Measurements from ENCODE around the gene MBD5.
"Not testable (repeated sequence)": the region's sequence is repeated elsewhere in the genome, so short reads cannot be mapped to it uniquely, and the experiment has no call there.

MBD5 gene

GRCh38 chr2:148527488-148528340 is 506.8 kb downstream of the MBD5 start:
- DNase-seq: peak in 1 of 2 experiments; percentile 31

GRCh38 chr2:148528356-148529064 is 507.6 kb downstream of the MBD5 start:
- no peak for DNase-seq

GRCh38 chr2:148529745-148530144 is 508.9 kb downstream of the MBD5 start:
- DNase-seq: no peak

GRCh38 chr2:148530350-148530749 is 509.5 kb downstream of the MBD5 start:
- no peak for DNase-seq

GRCh38 chr2:148531235-148531634 is 510.3 kb downstream of the MBD5 start:
- no peak for DNase-seq

- no peak for DNase-seq
Measured at GRCh38 chr2:148531669-148532428, 511.0 kb downstream of the MBD5 start.

- no peak for DNase-seq
Measured at GRCh38 chr2:148533004-148533403, 512.1 kb downstream of the MBD5 start.

GRCh38 chr2:148533685-148534084 is 512.8 kb downstream of the MBD5 start:
- no peak for DNase-seq

- DNase-seq: no peak
Measured at GRCh38 chr2:148534416-148535204, 513.7 kb downstream of the MBD5 start.

GRCh38 chr2:148538375-148538774 is 517.5 kb downstream of the MBD5 start:
- no peak for DNase-seq

GRCh38 chr2:148540022-148540421 is 519.1 kb downstream of the MBD5 start:
- no peak for DNase-seq

GRCh38 chr2:148541792-148542191 is 520.9 kb downstream of the MBD5 start:
- DNase-seq: no peak

GRCh38 chr2:148542614-148543013 is 521.7 kb downstream of the MBD5 start:
- DNase-seq: no peak

GRCh38 chr2:148543088-148543540 is 522.2 kb downstream of the MBD5 start:
- DNase-seq: not testable (repeated sequence)

GRCh38 chr2:148545390-148546256 is 524.7 kb downstream of the MBD5 start:
- peak in 1 of 2 experiments; percentile 24 for DNase-seq

GRCh38 chr2:148546270-148546669 is 525.4 kb downstream of the MBD5 start:
- DNase-seq: no peak

- DNase-seq: no peak
Measured at GRCh38 chr2:148548716-148549400, 528.0 kb downstream of the MBD5 start.

- peak in 1 of 2 experiments; percentile 26 for DNase-seq
Measured at GRCh38 chr2:148552675-148553331, 531.9 kb downstream of the MBD5 start.

GRCh38 chr2:148553332-148553887 is 532.5 kb downstream of the MBD5 start:
- peak in 1 of 2 experiments; percentile 21 for DNase-seq

Measured in activated CD4-positive, alpha-beta T cell treated with anti-CD3 and anti-CD28 coated beads, Interleukin-2, amount 50 U/mL, for 48 hours (primary cell).